ENCODE results near the gene LTBP1. TPM values are rescaled to one million over a fixed set of nuclear protein-coding genes. Genes with fewer than 3 reads are reported as not detected.

Gene LTBP1
- total and polyA plus RNA-seq, 10 of the 15 experiments (the other 5 are each of a cell fraction or from before 2014, with no cell fraction given): 0.01 to 0.28 (median 0.12) TPM; not detected in 2

- ChIA-PET RAD21 (ENCODE audit: unreplicated experiment) (interaction anchor here (0.6 to 1.7 kb wide), 5 partner anchors 210 to 685 kb away, joined by 3 to 6 read pairs (median 3); no protein-coding TSS in a partner anchor), CTCF (interaction anchor here (0.7 to 2.1 kb wide), 22 partner anchors 9 to 821 kb away, joined by 3 to 20 read pairs (median 4); no protein-coding TSS in a partner anchor), SMC1A (ENCODE audit: uncharacterized antibody, unreplicated experiment) (interaction anchor here (0.8 to 2.1 kb wide), 8 partner anchors 9 to 599 kb away, joined by 3 to 12 read pairs (median 4); no protein-coding TSS in a partner anchor), POLR2A (no interaction called here)
- no peak overlapping the region for H3K9ac ChIP-seq (ENCODE audit: control insufficient read depth, insufficient read depth, low read length)
- no peak overlapping the region for H3K4me3 ChIP-seq
- intact Hi-C loops (cut with micrococcal nuclease; ENCODE audit: unreplicated experiment) (loop anchor here (1.0 to 10.0 kb wide), 5 partner anchors 212 to 821 kb away; partner anchors contain the start of gene LTBP1), in situ Hi-C loops (cut with MboI) (loop anchor here (5.0 to 10.0 kb wide), 2 partner anchors 601 to 818 kb away; no protein-coding TSS in a partner anchor)
- ATAC-seq (peak; percentile 73), DNase-seq (ENCODE audit: low read depth, low spot score) (peak; percentile 19), FAIRE-seq (peak; percentile 98)
- H3K27ac ChIP-seq (ENCODE audit: control insufficient read depth, insufficient read depth): no peak overlapping the region
- no peaks in the 10 kb centered on the region for H3K4me1 ChIP-seq (ENCODE audit: control insufficient read depth, insufficient read depth, low read length)
- H3K9me3 ChIP-seq (replicated peaks; ENCODE audit: control insufficient read depth, insufficient read depth, low read length): no peaks in the 10 kb centered on the region
- H2AFZ ChIP-seq (ENCODE audit: control insufficient read depth, low read depth, low read length): no peak overlapping the region
- BruUV-seq (replicated peaks): no TSS peak
- 3% methylated on average over 5 of the region's 5 CpGs for WGBS (ENCODE audit: insufficient coverage, insufficient replicate concordance, low lambda C conversion rate, missing lambda C conversion rate)
- no peak overlapping the region for H3K4me2 ChIP-seq (ENCODE audit: control insufficient read depth, insufficient read depth)
- no peaks in the 10 kb centered on the region for H4K20me1 ChIP-seq (ENCODE audit: control insufficient read depth, insufficient read depth)
- H3K27me3 ChIP-seq (replicated peaks in 1 of 2; ENCODE audit: control insufficient read depth in 2 of 2, insufficient read depth in 2 of 2, low read length in 1 of 2): no peaks in the 10 kb centered on the region; a peak in 1 of 4 replicates
- no peaks in the 10 kb centered on the region for H3K36me3 ChIP-seq (ENCODE audit: control insufficient read depth in 2 of 2, insufficient read depth in 2 of 2, low read length in 1 of 2)
- H3K79me2 ChIP-seq (ENCODE audit: control insufficient read depth, insufficient read depth, low read length): no peaks in the 10 kb centered on the region
- TF ChIP-seq, protein P1, sequence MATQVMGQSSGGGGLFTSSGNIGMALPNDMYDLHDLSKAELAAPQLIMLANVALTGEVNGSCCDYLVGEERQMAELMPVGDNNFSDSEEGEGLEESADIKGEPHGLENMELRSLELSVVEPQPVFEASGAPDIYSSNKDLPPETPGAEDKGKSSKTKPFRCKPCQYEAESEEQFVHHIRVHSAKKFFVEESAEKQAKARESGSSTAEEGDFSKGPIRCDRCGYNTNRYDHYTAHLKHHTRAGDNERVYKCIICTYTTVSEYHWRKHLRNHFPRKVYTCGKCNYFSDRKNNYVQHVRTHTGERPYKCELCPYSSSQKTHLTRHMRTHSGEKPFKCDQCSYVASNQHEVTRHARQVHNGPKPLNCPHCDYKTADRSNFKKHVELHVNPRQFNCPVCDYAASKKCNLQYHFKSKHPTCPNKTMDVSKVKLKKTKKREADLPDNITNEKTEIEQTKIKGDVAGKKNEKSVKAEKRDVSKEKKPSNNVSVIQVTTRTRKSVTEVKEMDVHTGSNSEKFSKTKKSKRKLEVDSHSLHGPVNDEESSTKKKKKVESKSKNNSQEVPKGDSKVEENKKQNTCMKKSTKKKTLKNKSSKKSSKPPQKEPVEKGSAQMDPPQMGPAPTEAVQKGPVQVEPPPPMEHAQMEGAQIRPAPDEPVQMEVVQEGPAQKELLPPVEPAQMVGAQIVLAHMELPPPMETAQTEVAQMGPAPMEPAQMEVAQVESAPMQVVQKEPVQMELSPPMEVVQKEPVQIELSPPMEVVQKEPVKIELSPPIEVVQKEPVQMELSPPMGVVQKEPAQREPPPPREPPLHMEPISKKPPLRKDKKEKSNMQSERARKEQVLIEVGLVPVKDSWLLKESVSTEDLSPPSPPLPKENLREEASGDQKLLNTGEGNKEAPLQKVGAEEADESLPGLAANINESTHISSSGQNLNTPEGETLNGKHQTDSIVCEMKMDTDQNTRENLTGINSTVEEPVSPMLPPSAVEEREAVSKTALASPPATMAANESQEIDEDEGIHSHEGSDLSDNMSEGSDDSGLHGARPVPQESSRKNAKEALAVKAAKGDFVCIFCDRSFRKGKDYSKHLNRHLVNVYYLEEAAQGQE (IDR thresholded peaks at IDR 0.05; ENCODE audit: low read depth, low read length): no peak
- TF ChIP-seq ZBTB33 (IDR thresholded peaks at IDR 0.05) (no peak), MYC (IDR thresholded peaks at IDR 0.05; ENCODE audit: insufficient read depth, insufficient read length, insufficient replicate concordance, low read length, severe bottlenecking) (no peak), WRNIP1 (IDR thresholded peaks at IDR 0.05; ENCODE audit: borderline replicate concordance, low read depth, low read length) (no peak), ETV6 (conservative IDR thresholded peaks at IDR 0.05 in 1 of 2, IDR thresholded peaks at IDR 0.05 in 1 of 2; ENCODE audit: borderline replicate concordance in 1 of 2, low read depth in 1 of 2) (no peak), FOXK2 (IDR thresholded peaks at IDR 0.05) (no peak), RAD21 (IDR thresholded peaks at IDR 0.05; ENCODE audit: insufficient read depth, low read depth, low read length) (peak; percentile 86), SIN3A (IDR thresholded peaks at IDR 0.05; ENCODE audit: low read depth, low read length) (no peak), ZNF592 (IDR thresholded peaks at IDR 0.05) (no peak), BCL11A (IDR thresholded peaks at IDR 0.05; ENCODE audit: low read depth, low read length) (no peak)
These were observed 426.3 kb downstream of the LTBP1 start for GRCh38 chr2:33372940-33373553.

Measured in GM12878 (cell line).